ENCODE measurements around the gene SORBS2. TPM values are rescaled to one million over a fixed set of nuclear protein-coding genes. Genes with fewer than 3 reads are reported as not detected.

The SORBS2 gene
- polyA plus RNA-seq, 1 donor from 2014 or later: 46.0 TPM

DNA sequence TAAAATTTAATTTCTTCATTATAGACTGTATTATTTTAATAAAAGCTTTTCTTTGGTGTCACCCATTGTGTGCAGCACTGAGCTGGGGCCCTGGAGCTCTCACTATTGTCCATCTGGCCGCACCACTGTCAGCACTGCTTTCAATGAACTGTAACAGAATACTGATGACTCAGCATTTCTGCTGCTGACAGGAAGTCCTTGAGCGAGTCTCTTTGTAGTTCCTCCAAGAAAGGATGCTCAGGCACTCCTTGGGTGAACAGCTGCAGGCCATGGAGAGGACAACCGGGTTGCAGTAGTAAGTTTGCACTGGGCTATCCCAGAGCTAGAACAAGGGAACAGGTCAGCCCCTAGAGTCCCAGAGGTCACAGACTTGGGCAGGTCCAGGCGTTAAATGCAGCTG is 81.6 kb downstream of the SORBS2 start:
- H3K4me2 ChIP-seq (ENCODE audit: low read length): no peak overlapping the region
- no peaks in the 10 kb centered on the region for H3K36me3 ChIP-seq (ENCODE audit: insufficient read depth, low read length)
- peaks cover 3% of the 10 kb centered on the region for H3K9me3 ChIP-seq (ENCODE audit: low read length)
- H3K9me2 ChIP-seq (ENCODE audit: insufficient read depth, low read length): no peaks in the 10 kb centered on the region
- peaks cover 5% of the 10 kb centered on the region for H3K79me2 ChIP-seq (replicated peaks; ENCODE audit: insufficient read depth, low read length)
- no peak overlapping the region for H3K27ac ChIP-seq (ENCODE audit: low read length)
- no peak overlapping the region for H3K9ac ChIP-seq (ENCODE audit: low read length)
- H2AFZ ChIP-seq (ENCODE audit: low read depth, low read length): no peak overlapping the region
- no peaks in the 10 kb centered on the region for H3K27me3 ChIP-seq (ENCODE audit: insufficient read depth, low read depth, low read length)
- no peaks in the 10 kb centered on the region for H3F3A ChIP-seq (ENCODE audit: insufficient read depth, low read length, poor library complexity, severe bottlenecking)
- H4K20me1 ChIP-seq (ENCODE audit: insufficient read depth): no peaks in the 10 kb centered on the region
- TF ChIP-seq MXI1 (conservative IDR thresholded peaks at IDR 0.05; ENCODE audit: poor library complexity, severe bottlenecking) (no peak), TAF1 (IDR thresholded peaks at IDR 0.05; ENCODE audit: low read depth) (no peak)
- H3K4me3 ChIP-seq (ENCODE audit: low read length): no peak overlapping the region

- Histone ChIP-seq H3K4me2 (ENCODE audit: low read length) (no peak overlapping the region), H4K20me1 (ENCODE audit: insufficient read depth) (no peaks in the 10 kb centered on the region), H3K9me3 (ENCODE audit: low read length) (peaks cover 3% of the 10 kb centered on the region), H3K79me2 (replicated peaks; ENCODE audit: insufficient read depth, low read length) (peaks cover 7% of the 10 kb centered on the region), H3K27ac (ENCODE audit: low read length) (no peak overlapping the region), H2AFZ (ENCODE audit: low read depth, low read length) (no peak overlapping the region), H3K9ac (ENCODE audit: low read length) (no peak overlapping the region), H3K27me3 (ENCODE audit: insufficient read depth, low read depth, low read length) (no peaks in the 10 kb centered on the region), H3K36me3 (ENCODE audit: insufficient read depth, low read length) (no peaks in the 10 kb centered on the region), H3K4me3 (ENCODE audit: low read length) (no peak overlapping the region), H3F3A (ENCODE audit: insufficient read depth, low read length, poor library complexity, severe bottlenecking) (no peaks in the 10 kb centered on the region), H3K9me2 (ENCODE audit: insufficient read depth, low read length) (no peaks in the 10 kb centered on the region)
- TF ChIP-seq EP300 (conservative IDR thresholded peaks at IDR 0.05; ENCODE audit: poor library complexity, severe bottlenecking) (no peak), MXI1 (conservative IDR thresholded peaks at IDR 0.05; ENCODE audit: poor library complexity, severe bottlenecking) (no peak), POLR2AphosphoS5 (IDR thresholded peaks at IDR 0.05) (no peak), EZH2 (IDR thresholded peaks at IDR 0.05; ENCODE audit: borderline replicate concordance, insufficient read depth, low read length, poor library complexity, severe bottlenecking) (no peak), SMC3 (conservative IDR thresholded peaks at IDR 0.05; ENCODE audit: poor library complexity) (no peak), REST (IDR thresholded peaks at IDR 0.05; ENCODE audit: borderline replicate concordance) (no peak), RAD21 (conservative IDR thresholded peaks at IDR 0.05) (no peak), TAF1 (IDR thresholded peaks at IDR 0.05; ENCODE audit: low read depth) (no peak)
- TF ChIP-seq, protein P1, sequence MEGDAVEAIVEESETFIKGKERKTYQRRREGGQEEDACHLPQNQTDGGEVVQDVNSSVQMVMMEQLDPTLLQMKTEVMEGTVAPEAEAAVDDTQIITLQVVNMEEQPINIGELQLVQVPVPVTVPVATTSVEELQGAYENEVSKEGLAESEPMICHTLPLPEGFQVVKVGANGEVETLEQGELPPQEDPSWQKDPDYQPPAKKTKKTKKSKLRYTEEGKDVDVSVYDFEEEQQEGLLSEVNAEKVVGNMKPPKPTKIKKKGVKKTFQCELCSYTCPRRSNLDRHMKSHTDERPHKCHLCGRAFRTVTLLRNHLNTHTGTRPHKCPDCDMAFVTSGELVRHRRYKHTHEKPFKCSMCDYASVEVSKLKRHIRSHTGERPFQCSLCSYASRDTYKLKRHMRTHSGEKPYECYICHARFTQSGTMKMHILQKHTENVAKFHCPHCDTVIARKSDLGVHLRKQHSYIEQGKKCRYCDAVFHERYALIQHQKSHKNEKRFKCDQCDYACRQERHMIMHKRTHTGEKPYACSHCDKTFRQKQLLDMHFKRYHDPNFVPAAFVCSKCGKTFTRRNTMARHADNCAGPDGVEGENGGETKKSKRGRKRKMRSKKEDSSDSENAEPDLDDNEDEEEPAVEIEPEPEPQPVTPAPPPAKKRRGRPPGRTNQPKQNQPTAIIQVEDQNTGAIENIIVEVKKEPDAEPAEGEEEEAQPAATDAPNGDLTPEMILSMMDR (IDR thresholded peaks at IDR 0.05; ENCODE audit: poor library complexity, severe bottlenecking): no peak
Observed at GRCh38 chr4:185729391-185729804, 82.6 kb downstream of the SORBS2 start.

DNA sequence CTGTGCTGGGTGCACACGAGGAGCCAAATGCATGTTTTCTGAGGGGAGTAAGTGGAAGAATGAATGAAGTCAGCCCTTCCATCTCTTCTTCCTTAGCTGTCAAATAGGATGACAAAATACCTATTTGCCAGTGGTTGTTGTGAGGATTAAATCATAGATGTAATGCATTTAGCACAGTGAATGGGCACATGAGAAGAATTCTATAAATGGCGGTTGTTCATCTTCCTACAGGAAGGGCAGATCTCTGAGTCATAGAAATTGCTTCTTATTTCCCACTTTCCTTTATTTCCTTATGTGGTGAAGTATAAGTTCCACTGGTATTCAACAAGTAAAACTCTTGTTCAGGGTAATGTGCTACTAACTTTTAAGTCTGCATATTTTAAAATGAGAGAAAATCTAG is 83.1 kb downstream of the SORBS2 start:
- TF ChIP-seq MXI1 (conservative IDR thresholded peaks at IDR 0.05; ENCODE audit: poor library complexity, severe bottlenecking): no peak
- Histone ChIP-seq H3K9me3 (ENCODE audit: low read length) (peaks cover 3% of the 10 kb centered on the region), H4K20me1 (ENCODE audit: insufficient read depth) (no peaks in the 10 kb centered on the region), H3K4me3 (ENCODE audit: low read length) (no peak overlapping the region), H3K36me3 (ENCODE audit: insufficient read depth, low read length) (no peaks in the 10 kb centered on the region), H3K4me2 (ENCODE audit: low read length) (no peak overlapping the region), H2AFZ (ENCODE audit: low read depth, low read length) (no peak overlapping the region), H3K79me2 (replicated peaks; ENCODE audit: insufficient read depth, low read length) (peaks cover 7% of the 10 kb centered on the region), H3F3A (ENCODE audit: insufficient read depth, low read length, poor library complexity, severe bottlenecking) (no peaks in the 10 kb centered on the region), H3K27me3 (ENCODE audit: insufficient read depth, low read depth, low read length) (no peaks in the 10 kb centered on the region), H3K9me2 (ENCODE audit: insufficient read depth, low read length) (no peaks in the 10 kb centered on the region), H3K27ac (ENCODE audit: low read length) (no peak overlapping the region), H3K9ac (ENCODE audit: low read length) (no peak overlapping the region)
